Astrocyte (in vitro differentiated cells and primary cell): ENCODE results near the gene MGAM2. TPM values are rescaled to one million over a fixed set of nuclear protein-coding genes. Genes with fewer than 3 reads are reported as not detected.

Source experiments
- DNase-seq: peaks from one replicate; pipeline ENCODE4 v3.0.0-alpha.2; 2010; ENCODE audit warnings: low read depth
- FAIRE-seq: peaks from 2 replicates; lab custom pipeline; 2011; peaks lifted over from hg19 to GRCh38; lab: Jason Lieb, UNC
- H2AFZ ChIP-seq: 2 replicates; pipeline ENCODE4 v1.6.0; 2012; ENCODE audit warnings: low read depth, low read length, inconsistent platforms
- H3K27ac ChIP-seq: 2 replicates; pipeline ENCODE4 v1.5.1; 2011; ENCODE audit warnings: low read depth, low read length, inconsistent platforms
- H3K27me3 ChIP-seq: 2 replicates; pipeline ENCODE4 v1.6.0; 2011; ENCODE audit warnings: low read length, inconsistent platforms; ENCODE audit not compliant: insufficient read depth
- H3K36me3 ChIP-seq: 2 replicates; pipeline ENCODE4 v1.5.1; 2011; ENCODE audit warnings: low read length, inconsistent platforms; ENCODE audit not compliant: insufficient read depth
- H3K4me1 ChIP-seq: 2 replicates; pipeline ENCODE4 v1.5.1; 2011; ENCODE audit warnings: low read length, inconsistent platforms; ENCODE audit not compliant: insufficient read depth
- H3K4me2 ChIP-seq: 2 replicates; pipeline ENCODE4 v1.6.0; 2012; ENCODE audit warnings: low read length, inconsistent platforms
- H3K4me3 ChIP-seq: 2 replicates; pipeline ENCODE4 v1.5.1; 2011; ENCODE audit warnings: low read depth, mild to moderate bottlenecking, low read length, inconsistent platforms; ENCODE audit not compliant: insufficient read depth
- H3K79me2 ChIP-seq: 2 replicates; pipeline ENCODE4 v1.6.0; 2012; ENCODE audit warnings: mild to moderate bottlenecking, low read length, inconsistent platforms; ENCODE audit not compliant: insufficient read depth
- H3K9ac ChIP-seq: 2 replicates; pipeline ENCODE4 v1.6.0; 2012; ENCODE audit warnings: mild to moderate bottlenecking, low read length, inconsistent platforms
- H3K9me3 ChIP-seq: 2 replicates; pipeline ENCODE4 v1.5.1; 2012; ENCODE audit warnings: low read depth, mild to moderate bottlenecking, low read length, inconsistent platforms; ENCODE audit not compliant: insufficient read depth
- H4K20me1 ChIP-seq: 2 replicates; pipeline ENCODE4 v1.6.0; 2012; ENCODE audit warnings: low read length, inconsistent platforms; ENCODE audit not compliant: insufficient read depth
- H3K27ac Mint-ChIP-seq: one replicate; pipeline ENCODE4 v1.8.0; 2021; ENCODE audit warnings: mild to moderate bottlenecking, mixed read lengths; ENCODE audit not compliant: unreplicated experiment
- H3K27me3 Mint-ChIP-seq: one replicate; pipeline ENCODE4 v1.8.0; 2021; ENCODE audit warnings: low read depth, mixed read lengths; ENCODE audit not compliant: unreplicated experiment
- H3K36me3 Mint-ChIP-seq: one replicate; pipeline ENCODE4 v1.8.0; 2021; ENCODE audit warnings: low read depth, mixed read lengths; ENCODE audit not compliant: unreplicated experiment
- H3K4me1 Mint-ChIP-seq: one replicate; pipeline ENCODE4 v1.8.0; 2021; ENCODE audit warnings: low read depth, mixed read lengths; ENCODE audit not compliant: unreplicated experiment
- H3K4me3 Mint-ChIP-seq: one replicate; pipeline ENCODE4 v1.8.0; 2021; ENCODE audit warnings: mild to moderate bottlenecking, moderate library complexity, mixed read lengths; ENCODE audit not compliant: unreplicated experiment
- H3K9me3 Mint-ChIP-seq: one replicate; pipeline ENCODE4 v1.8.0; 2021; ENCODE audit warnings: mild to moderate bottlenecking, mixed read lengths; ENCODE audit not compliant: unreplicated experiment
- CTCF ChIP-seq: IDR thresholded peaks from 2 replicates; pipeline ENCODE4 v1.5.1; 2011; ENCODE audit warnings: low read depth, mild to moderate bottlenecking, inconsistent platforms, low read length, moderate library complexity; ENCODE audit not compliant: insufficient read depth
- EZH2 ChIP-seq: IDR thresholded peaks from 2 replicates; pipeline ENCODE4 v1.6.1; 2012; ENCODE audit warnings: mild to moderate bottlenecking, low read length, inconsistent platforms; ENCODE audit not compliant: insufficient read depth
- total RNA-seq: library from RNA; stranded (reverse); gene quantifications from 2 replicates; pipeline ENCODE4 v1.2.1, GENCODE V29; 2021

Gene MGAM2
- total RNA-seq, 1 donor from 2014 or later, result 0.05 TPM

GRCh38 chr7:142123184-142123583 is 11.7 kb downstream of the MGAM2 start:
- H3K9ac ChIP-seq, result no peak overlapping the region
- no peaks in the 10 kb centered on the region for H3K9me3 ChIP-seq
- H3K27me3 ChIP-seq, result no peaks in the 10 kb centered on the region
- TF ChIP-seq EZH2, result no peak
- no peak for TF ChIP-seq CTCF
- no peak overlapping the region for H3K4me3 ChIP-seq
- Mint-ChIP-seq H3K9me3 (no peaks in the 10 kb centered on the region), H3K36me3 (no peaks in the 10 kb centered on the region), H3K4me3 (no peak overlapping the region), H3K27ac (no peak overlapping the region), H3K4me1 (no peaks in the 10 kb centered on the region), H3K27me3 (no peaks in the 10 kb centered on the region)
- H3K4me2 ChIP-seq, result no peak overlapping the region
- H2AFZ ChIP-seq, result no peak overlapping the region
- H4K20me1 ChIP-seq, result no peaks in the 10 kb centered on the region
- H3K36me3 ChIP-seq, result no peaks in the 10 kb centered on the region
- no peak for DNase-seq
- no peaks in the 10 kb centered on the region for H3K4me1 ChIP-seq
- H3K27ac ChIP-seq, result no peak overlapping the region
- H3K79me2 ChIP-seq, result no peaks in the 10 kb centered on the region
- no peak for FAIRE-seq

GRCh38 chr7:142125256-142125955 is 13.9 kb downstream of the MGAM2 start:
- no peak for DNase-seq
- Histone ChIP-seq H3K79me2 (no peaks in the 10 kb centered on the region), H3K36me3 (no peaks in the 10 kb centered on the region), H3K4me3 (no peak overlapping the region), H3K4me1 (no peaks in the 10 kb centered on the region), H3K27me3 (no peaks in the 10 kb centered on the region), H3K9me3 (no peaks in the 10 kb centered on the region), H2AFZ (no peak overlapping the region), H3K9ac (no peak overlapping the region), H3K4me2 (no peak overlapping the region), H4K20me1 (no peaks in the 10 kb centered on the region), H3K27ac (no peak overlapping the region)
- Mint-ChIP-seq H3K4me3 (no peak overlapping the region), H3K27ac (no peak overlapping the region), H3K9me3 (no peaks in the 10 kb centered on the region), H3K36me3 (no peaks in the 10 kb centered on the region), H3K27me3 (no peaks in the 10 kb centered on the region), H3K4me1 (no peaks in the 10 kb centered on the region)
- TF ChIP-seq EZH2 (no peak), CTCF (no peak)
- no peak for FAIRE-seq

- Mint-ChIP-seq H3K27ac (no peak overlapping the region), H3K4me3 (no peak overlapping the region)
- H3K9me3 ChIP-seq, result no peaks in the 10 kb centered on the region
These were observed 18.7 kb downstream of the MGAM2 start for GRCh38 chr7:142130267-142130666.

More at GRCh38 chr7:142130267-142130666, 18.7 kb downstream of the MGAM2 start:
- Mint-ChIP-seq H3K27me3 (no peaks in the 10 kb centered on the region), H3K36me3 (no peaks in the 10 kb centered on the region), H3K4me1 (no peaks in the 10 kb centered on the region), H3K9me3 (no peaks in the 10 kb centered on the region)
- H3K9ac ChIP-seq, result no peak overlapping the region
- H3K27ac ChIP-seq, result no peak overlapping the region
- H3K4me2 ChIP-seq, result no peak overlapping the region
- no peaks in the 10 kb centered on the region for H3K36me3 ChIP-seq
- H3K27me3 ChIP-seq, result no peaks in the 10 kb centered on the region
- H3K4me3 ChIP-seq, result no peak overlapping the region
- H2AFZ ChIP-seq, result no peak overlapping the region
- no peaks in the 10 kb centered on the region for H3K4me1 ChIP-seq
- no peaks in the 10 kb centered on the region for H3K79me2 ChIP-seq
- TF ChIP-seq CTCF (no peak), EZH2 (no peak)
- FAIRE-seq, result no peak
- H4K20me1 ChIP-seq, result no peaks in the 10 kb centered on the region
- DNase-seq, result no peak
